DND-41 (cell line): ENCODE measurements around the gene FEM1C.

ENCODE experiments used
- EZH2 ChIP-seq: IDR thresholded peaks from 3 replicates; pipeline ENCODE4 v1.6.1; 2012; ENCODE audit warnings: borderline replicate concordance, low read depth, mild to moderate bottlenecking, moderate library complexity, low read length, inconsistent platforms; ENCODE audit not compliant: severe bottlenecking
- TF ChIP-seq, protein P1 (sequence below): IDR thresholded peaks from 2 replicates; pipeline ENCODE4 v1.5.1; 2012; ENCODE audit warnings: borderline replicate concordance, low read length, moderate library complexity, mild to moderate bottlenecking; ENCODE audit not compliant: poor library complexity, severe bottlenecking; ENCODE audit errors: extremely low read depth

DNA sequence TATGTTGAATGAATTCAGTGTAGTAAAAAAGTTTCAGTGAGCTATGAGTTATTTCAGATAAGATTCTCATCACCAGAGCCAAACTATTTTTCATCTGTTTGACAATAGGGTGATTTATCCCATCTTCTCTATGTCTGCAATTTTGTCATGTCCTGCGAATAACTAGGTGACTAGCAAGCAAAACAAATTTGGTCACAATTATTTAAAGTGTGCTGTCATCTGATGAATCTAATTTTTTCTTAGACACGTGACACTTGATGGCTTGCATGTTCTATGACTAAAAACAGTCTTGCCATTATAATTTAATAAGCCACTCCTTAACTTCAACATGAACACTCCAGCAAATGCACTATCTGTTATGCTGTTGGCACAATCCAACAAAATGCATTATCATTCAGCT, 35.0 kb downstream of the FEM1C start:
- TF ChIP-seq, protein P1, sequence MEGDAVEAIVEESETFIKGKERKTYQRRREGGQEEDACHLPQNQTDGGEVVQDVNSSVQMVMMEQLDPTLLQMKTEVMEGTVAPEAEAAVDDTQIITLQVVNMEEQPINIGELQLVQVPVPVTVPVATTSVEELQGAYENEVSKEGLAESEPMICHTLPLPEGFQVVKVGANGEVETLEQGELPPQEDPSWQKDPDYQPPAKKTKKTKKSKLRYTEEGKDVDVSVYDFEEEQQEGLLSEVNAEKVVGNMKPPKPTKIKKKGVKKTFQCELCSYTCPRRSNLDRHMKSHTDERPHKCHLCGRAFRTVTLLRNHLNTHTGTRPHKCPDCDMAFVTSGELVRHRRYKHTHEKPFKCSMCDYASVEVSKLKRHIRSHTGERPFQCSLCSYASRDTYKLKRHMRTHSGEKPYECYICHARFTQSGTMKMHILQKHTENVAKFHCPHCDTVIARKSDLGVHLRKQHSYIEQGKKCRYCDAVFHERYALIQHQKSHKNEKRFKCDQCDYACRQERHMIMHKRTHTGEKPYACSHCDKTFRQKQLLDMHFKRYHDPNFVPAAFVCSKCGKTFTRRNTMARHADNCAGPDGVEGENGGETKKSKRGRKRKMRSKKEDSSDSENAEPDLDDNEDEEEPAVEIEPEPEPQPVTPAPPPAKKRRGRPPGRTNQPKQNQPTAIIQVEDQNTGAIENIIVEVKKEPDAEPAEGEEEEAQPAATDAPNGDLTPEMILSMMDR: no peak
- no peak for TF ChIP-seq EZH2
